Measurements from ENCODE around the gene VEZF1.

The VEZF1 gene

GRCh38 chr17:58005031-58005727 is 17.1 kb upstream of the VEZF1 start:
- TF ChIP-seq GATA2 (IDR thresholded peaks at IDR 0.05; ENCODE audit: low read depth, low read length) = no peak
- TF ChIP-seq GATA3 (IDR thresholded peaks at IDR 0.05; ENCODE audit: low read depth, low read length) = no peak

- TF ChIP-seq GATA2 (IDR thresholded peaks at IDR 0.05; ENCODE audit: low read depth, low read length) = no peak
- TF ChIP-seq GATA3 (IDR thresholded peaks at IDR 0.05; ENCODE audit: low read depth, low read length) = no peak
Observed at GRCh38 chr17:58004060-58004459, 16.0 kb upstream of the VEZF1 start.

- TF ChIP-seq GATA2 (IDR thresholded peaks at IDR 0.05; ENCODE audit: low read depth, low read length) = no peak
- TF ChIP-seq GATA3 (IDR thresholded peaks at IDR 0.05; ENCODE audit: low read depth, low read length) = no peak
Observed at GRCh38 chr17:58002973-58003372, 14.9 kb upstream of the VEZF1 start.

GRCh38 chr17:58002154-58002948 is 14.3 kb upstream of the VEZF1 start:
- no peak for TF ChIP-seq GATA2 (IDR thresholded peaks at IDR 0.05; ENCODE audit: low read depth, low read length)
- no peak for TF ChIP-seq GATA3 (IDR thresholded peaks at IDR 0.05; ENCODE audit: low read depth, low read length)

- TF ChIP-seq GATA3 (IDR thresholded peaks at IDR 0.05; ENCODE audit: low read depth, low read length) (no peak), GATA2 (IDR thresholded peaks at IDR 0.05; ENCODE audit: low read depth, low read length) (no peak)
Observed at GRCh38 chr17:58001461-58002124, 13.5 kb upstream of the VEZF1 start.

GRCh38 chr17:57999496-58000017 is 11.5 kb upstream of the VEZF1 start:
- TF ChIP-seq GATA2 (IDR thresholded peaks at IDR 0.05; ENCODE audit: low read depth, low read length) (no peak), GATA3 (IDR thresholded peaks at IDR 0.05; ENCODE audit: low read depth, low read length) (no peak)

- TF ChIP-seq GATA3 (IDR thresholded peaks at IDR 0.05; ENCODE audit: low read depth, low read length) = no peak
- no peak for TF ChIP-seq GATA2 (IDR thresholded peaks at IDR 0.05; ENCODE audit: low read depth, low read length)
Observed at GRCh38 chr17:57999010-57999495, 11.0 kb upstream of the VEZF1 start.

GRCh38 chr17:57997085-57997809 is 9.2 kb upstream of the VEZF1 start:
- TF ChIP-seq GATA3 (IDR thresholded peaks at IDR 0.05; ENCODE audit: low read depth, low read length) (no peak), GATA2 (IDR thresholded peaks at IDR 0.05; ENCODE audit: low read depth, low read length) (no peak)

GRCh38 chr17:57995076-57995956 is 7.3 kb upstream of the VEZF1 start:
- TF ChIP-seq GATA3 (IDR thresholded peaks at IDR 0.05; ENCODE audit: low read depth, low read length) (no peak), GATA2 (IDR thresholded peaks at IDR 0.05; ENCODE audit: low read depth, low read length) (no peak)

GRCh38 chr17:57994436-57994835 is 6.4 kb upstream of the VEZF1 start:
- TF ChIP-seq GATA3 (IDR thresholded peaks at IDR 0.05; ENCODE audit: low read depth, low read length) = no peak
- TF ChIP-seq GATA2 (IDR thresholded peaks at IDR 0.05; ENCODE audit: low read depth, low read length) = no peak

GRCh38 chr17:57993471-57994365 is 5.7 kb upstream of the VEZF1 start:
- TF ChIP-seq GATA3 (IDR thresholded peaks at IDR 0.05; ENCODE audit: low read depth, low read length) (no peak), GATA2 (IDR thresholded peaks at IDR 0.05; ENCODE audit: low read depth, low read length) (no peak)

GRCh38 chr17:57991537-57991936 is 3.5 kb upstream of the VEZF1 start:
- TF ChIP-seq GATA3 (IDR thresholded peaks at IDR 0.05; ENCODE audit: low read depth, low read length) (no peak), GATA2 (IDR thresholded peaks at IDR 0.05; ENCODE audit: low read depth, low read length) (no peak)
